Measurements from ENCODE around the gene KRT33B.

DNA sequence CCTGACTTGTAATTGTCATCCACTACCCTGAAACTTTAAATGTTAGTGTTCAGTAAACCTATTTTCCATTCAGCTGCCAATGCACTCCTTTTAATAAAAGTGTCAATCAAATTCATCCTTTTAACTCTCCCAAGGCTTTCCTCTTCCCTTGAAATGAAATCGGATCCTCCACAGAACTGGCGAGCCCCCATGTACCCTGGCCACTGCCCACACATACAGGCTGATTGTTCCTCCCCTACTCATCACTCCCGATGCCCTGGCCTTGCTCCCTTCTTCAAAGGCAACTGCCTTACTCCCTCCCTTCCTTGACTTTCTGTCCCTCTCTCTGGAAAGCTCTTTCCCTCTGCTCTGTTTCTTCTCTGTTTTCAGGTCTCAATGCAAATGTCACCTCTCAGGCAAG lies 26.6 kb downstream of the KRT33B start:
- TF ChIP-seq, protein P1, sequence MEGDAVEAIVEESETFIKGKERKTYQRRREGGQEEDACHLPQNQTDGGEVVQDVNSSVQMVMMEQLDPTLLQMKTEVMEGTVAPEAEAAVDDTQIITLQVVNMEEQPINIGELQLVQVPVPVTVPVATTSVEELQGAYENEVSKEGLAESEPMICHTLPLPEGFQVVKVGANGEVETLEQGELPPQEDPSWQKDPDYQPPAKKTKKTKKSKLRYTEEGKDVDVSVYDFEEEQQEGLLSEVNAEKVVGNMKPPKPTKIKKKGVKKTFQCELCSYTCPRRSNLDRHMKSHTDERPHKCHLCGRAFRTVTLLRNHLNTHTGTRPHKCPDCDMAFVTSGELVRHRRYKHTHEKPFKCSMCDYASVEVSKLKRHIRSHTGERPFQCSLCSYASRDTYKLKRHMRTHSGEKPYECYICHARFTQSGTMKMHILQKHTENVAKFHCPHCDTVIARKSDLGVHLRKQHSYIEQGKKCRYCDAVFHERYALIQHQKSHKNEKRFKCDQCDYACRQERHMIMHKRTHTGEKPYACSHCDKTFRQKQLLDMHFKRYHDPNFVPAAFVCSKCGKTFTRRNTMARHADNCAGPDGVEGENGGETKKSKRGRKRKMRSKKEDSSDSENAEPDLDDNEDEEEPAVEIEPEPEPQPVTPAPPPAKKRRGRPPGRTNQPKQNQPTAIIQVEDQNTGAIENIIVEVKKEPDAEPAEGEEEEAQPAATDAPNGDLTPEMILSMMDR (IDR thresholded peaks at IDR 0.05; ENCODE audit: insufficient read depth, low read length): no peak
- no peak for TF ChIP-seq SPI1 (IDR thresholded peaks at IDR 0.05; ENCODE audit: borderline replicate concordance, low read depth)
- no peak for TF ChIP-seq POLR2AphosphoS5 (IDR thresholded peaks at IDR 0.05; ENCODE audit: low read depth)
- TF ChIP-seq, protein P2, sequence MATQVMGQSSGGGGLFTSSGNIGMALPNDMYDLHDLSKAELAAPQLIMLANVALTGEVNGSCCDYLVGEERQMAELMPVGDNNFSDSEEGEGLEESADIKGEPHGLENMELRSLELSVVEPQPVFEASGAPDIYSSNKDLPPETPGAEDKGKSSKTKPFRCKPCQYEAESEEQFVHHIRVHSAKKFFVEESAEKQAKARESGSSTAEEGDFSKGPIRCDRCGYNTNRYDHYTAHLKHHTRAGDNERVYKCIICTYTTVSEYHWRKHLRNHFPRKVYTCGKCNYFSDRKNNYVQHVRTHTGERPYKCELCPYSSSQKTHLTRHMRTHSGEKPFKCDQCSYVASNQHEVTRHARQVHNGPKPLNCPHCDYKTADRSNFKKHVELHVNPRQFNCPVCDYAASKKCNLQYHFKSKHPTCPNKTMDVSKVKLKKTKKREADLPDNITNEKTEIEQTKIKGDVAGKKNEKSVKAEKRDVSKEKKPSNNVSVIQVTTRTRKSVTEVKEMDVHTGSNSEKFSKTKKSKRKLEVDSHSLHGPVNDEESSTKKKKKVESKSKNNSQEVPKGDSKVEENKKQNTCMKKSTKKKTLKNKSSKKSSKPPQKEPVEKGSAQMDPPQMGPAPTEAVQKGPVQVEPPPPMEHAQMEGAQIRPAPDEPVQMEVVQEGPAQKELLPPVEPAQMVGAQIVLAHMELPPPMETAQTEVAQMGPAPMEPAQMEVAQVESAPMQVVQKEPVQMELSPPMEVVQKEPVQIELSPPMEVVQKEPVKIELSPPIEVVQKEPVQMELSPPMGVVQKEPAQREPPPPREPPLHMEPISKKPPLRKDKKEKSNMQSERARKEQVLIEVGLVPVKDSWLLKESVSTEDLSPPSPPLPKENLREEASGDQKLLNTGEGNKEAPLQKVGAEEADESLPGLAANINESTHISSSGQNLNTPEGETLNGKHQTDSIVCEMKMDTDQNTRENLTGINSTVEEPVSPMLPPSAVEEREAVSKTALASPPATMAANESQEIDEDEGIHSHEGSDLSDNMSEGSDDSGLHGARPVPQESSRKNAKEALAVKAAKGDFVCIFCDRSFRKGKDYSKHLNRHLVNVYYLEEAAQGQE (IDR thresholded peaks at IDR 0.05; ENCODE audit: insufficient replicate concordance, low read depth): no peak
